ENCODE data around the gene KLB. TPM values are rescaled to one million over a fixed set of nuclear protein-coding genes. Genes with fewer than 3 reads are reported as not detected.

Gene KLB
- 10 to 100 TPM in 3 of 4 donors, 1 to 10 TPM in 1; 9.1 to 50.3 (median 33.5) TPM for total RNA-seq

- TF ChIP-seq, protein P1, sequence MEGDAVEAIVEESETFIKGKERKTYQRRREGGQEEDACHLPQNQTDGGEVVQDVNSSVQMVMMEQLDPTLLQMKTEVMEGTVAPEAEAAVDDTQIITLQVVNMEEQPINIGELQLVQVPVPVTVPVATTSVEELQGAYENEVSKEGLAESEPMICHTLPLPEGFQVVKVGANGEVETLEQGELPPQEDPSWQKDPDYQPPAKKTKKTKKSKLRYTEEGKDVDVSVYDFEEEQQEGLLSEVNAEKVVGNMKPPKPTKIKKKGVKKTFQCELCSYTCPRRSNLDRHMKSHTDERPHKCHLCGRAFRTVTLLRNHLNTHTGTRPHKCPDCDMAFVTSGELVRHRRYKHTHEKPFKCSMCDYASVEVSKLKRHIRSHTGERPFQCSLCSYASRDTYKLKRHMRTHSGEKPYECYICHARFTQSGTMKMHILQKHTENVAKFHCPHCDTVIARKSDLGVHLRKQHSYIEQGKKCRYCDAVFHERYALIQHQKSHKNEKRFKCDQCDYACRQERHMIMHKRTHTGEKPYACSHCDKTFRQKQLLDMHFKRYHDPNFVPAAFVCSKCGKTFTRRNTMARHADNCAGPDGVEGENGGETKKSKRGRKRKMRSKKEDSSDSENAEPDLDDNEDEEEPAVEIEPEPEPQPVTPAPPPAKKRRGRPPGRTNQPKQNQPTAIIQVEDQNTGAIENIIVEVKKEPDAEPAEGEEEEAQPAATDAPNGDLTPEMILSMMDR (IDR thresholded peaks at IDR 0.05; ENCODE audit: low read depth) = no peak
Measured at GRCh38 chr4:39406763-39407583, at the start of gene KLB. KLB (plus strand) TSS chr4:39406930; CDS start chr4:39406950, 20 bp downstream.

- TF ChIP-seq, protein P1 (IDR thresholded peaks at IDR 0.05; ENCODE audit: low read depth) = no peak
Measured at GRCh38 chr4:39357002-39357401, 49.7 kb upstream of the KLB start.

GRCh38 chr4:39362827-39363226 is 43.9 kb upstream of the KLB start:
- TF ChIP-seq, protein P1 (IDR thresholded peaks at IDR 0.05; ENCODE audit: low read depth) = no peak

DNA sequence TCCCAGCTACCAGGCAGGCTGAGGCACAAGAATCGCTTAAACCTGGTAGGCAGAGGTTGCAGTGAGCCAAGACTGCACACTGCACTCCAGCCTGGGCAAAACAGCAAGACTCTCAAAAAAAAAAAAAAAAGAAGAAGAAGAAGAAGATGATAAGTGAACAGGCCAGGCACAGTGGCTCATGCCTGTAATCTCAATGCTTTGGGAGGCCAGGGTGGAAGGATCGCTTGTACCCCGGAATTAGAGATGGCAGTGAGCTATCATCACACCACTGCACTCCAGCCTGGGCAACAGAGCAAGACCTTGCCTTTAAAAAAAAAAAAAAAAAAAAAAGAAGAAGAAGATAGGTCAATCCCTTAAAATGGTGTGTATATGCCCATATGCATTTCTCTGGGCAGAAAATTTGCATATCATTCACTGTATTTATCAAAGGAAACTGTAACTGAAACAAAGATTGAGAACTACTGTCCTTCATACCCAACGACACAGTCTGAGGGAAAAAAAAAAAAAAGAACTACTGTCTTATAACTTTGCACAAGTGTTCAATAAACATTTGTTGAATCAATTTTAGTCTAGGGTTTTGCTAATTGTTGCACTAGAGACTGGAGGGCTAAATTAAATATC is 42.8 kb upstream of the KLB start:
- TF ChIP-seq, protein P1 (IDR thresholded peaks at IDR 0.05; ENCODE audit: low read depth) = no peak

- TF ChIP-seq, protein P1 (IDR thresholded peaks at IDR 0.05; ENCODE audit: low read depth) = no peak
Measured at GRCh38 chr4:39365360-39365759, 41.4 kb upstream of the KLB start.

DNA sequence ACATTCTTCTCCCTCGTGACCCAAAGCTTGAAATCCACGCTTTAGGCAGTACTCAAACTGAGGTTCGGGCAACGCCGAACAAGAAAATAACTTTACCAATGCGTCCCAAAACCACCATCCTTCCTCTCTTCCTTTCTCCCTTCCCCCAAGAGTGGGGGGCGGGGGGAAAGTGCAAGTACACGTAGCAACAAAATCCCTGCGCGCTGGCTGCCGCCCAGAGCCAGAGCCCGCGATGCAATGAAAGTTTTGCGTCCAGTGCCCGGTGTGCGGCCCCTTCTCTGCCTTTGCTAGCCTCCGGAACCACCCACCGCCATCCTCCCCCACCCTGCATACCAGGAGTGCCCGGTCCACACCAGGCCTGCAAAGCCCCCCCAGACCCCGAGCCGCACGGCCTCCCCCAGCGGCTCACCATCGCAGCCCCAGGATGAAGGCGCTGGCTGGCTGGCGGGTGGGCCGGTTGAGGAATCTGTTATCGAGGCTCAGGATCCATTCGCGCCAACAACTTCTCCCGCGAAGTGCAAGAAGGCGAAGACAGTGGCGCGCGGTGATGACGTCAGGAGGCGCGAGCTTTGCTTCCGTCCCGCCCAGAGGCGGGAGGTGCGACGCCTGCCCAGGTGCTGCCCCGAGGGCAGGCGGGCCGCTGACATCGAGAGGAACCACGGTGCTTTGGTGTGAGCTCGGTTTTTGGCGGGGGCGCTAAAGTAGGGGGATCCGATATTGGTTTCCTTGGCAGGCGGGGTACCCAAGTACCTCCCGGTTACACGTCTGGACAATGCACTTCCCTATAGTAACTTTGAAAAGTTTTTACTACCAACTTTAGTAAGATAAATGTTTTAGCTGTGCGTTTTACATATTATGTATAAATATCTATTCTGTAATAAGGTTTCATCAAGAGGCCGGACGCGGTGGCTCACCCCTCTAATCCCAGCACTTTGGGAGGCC is 40.6 kb upstream of the KLB start, which contains the start of gene RFC1:
TSS of gene RFC1 (minus strand) at position 533 of the 942 bp plus-strand sequence. CDS start at position 412, 121 bp downstream.
- TF ChIP-seq, protein P1 (IDR thresholded peaks at IDR 0.05; ENCODE audit: low read depth) = no peak
